ENCODE measurements around the gene GAB1. TPM values are rescaled to one million over a fixed set of nuclear protein-coding genes. Genes with fewer than 3 reads are reported as not detected.
A peak's percentile ranks its signal among the peaks of the same experiment; 100 is the strongest.

Gene GAB1
- total RNA-seq, 1 donor from 2014 or later = 5.0 TPM

- no peak overlapping the region for H3K4me3 ChIP-seq (ENCODE audit: low read depth, low read length)
- TF ChIP-seq CTCF (IDR thresholded peaks at IDR 0.05; ENCODE audit: insufficient read depth, low read length, severe bottlenecking) = no peak
- no peaks in the 10 kb centered on the region for H3K27me3 ChIP-seq (ENCODE audit: control insufficient read depth, insufficient read depth, low read length)
- no peaks in the 10 kb centered on the region for H3K36me3 ChIP-seq (ENCODE audit: control insufficient read depth, insufficient read depth, low read length)
- DNase-seq (ENCODE audit: low read depth) (peak; percentile 54), FAIRE-seq (no peak)
Measured at GRCh38 chr4:143351774-143352451, 15.2 kb downstream of the GAB1 start.

- Histone ChIP-seq H3K27me3 (ENCODE audit: control insufficient read depth, insufficient read depth, low read length) (no peaks in the 10 kb centered on the region), H3K36me3 (ENCODE audit: control insufficient read depth, insufficient read depth, low read length) (no peaks in the 10 kb centered on the region), H3K4me3 (ENCODE audit: low read depth, low read length) (no peak overlapping the region)
- DNase-seq (ENCODE audit: low read depth) = no peak
- FAIRE-seq = no peak
- no peak for TF ChIP-seq CTCF (IDR thresholded peaks at IDR 0.05; ENCODE audit: insufficient read depth, low read length, severe bottlenecking)
Measured at GRCh38 chr4:143352720-143353119, 16.0 kb downstream of the GAB1 start.

- no peak overlapping the region for H3K4me3 ChIP-seq (ENCODE audit: low read depth, low read length)
- no peak for DNase-seq (ENCODE audit: low read depth)
- no peak for TF ChIP-seq CTCF (IDR thresholded peaks at IDR 0.05; ENCODE audit: insufficient read depth, low read length, severe bottlenecking)
- no peak for FAIRE-seq
- no peaks in the 10 kb centered on the region for H3K27me3 ChIP-seq (ENCODE audit: control insufficient read depth, insufficient read depth, low read length)
- no peaks in the 10 kb centered on the region for H3K36me3 ChIP-seq (ENCODE audit: control insufficient read depth, insufficient read depth, low read length)
Measured at GRCh38 chr4:143353797-143354196, 17.1 kb downstream of the GAB1 start.

- Histone ChIP-seq H3K27me3 (ENCODE audit: control insufficient read depth, insufficient read depth, low read length) (no peaks in the 10 kb centered on the region), H3K36me3 (ENCODE audit: control insufficient read depth, insufficient read depth, low read length) (no peaks in the 10 kb centered on the region), H3K4me3 (ENCODE audit: low read depth, low read length) (no peak overlapping the region)
- no peak for FAIRE-seq
- no peak for DNase-seq (ENCODE audit: low read depth)
- TF ChIP-seq CTCF (IDR thresholded peaks at IDR 0.05; ENCODE audit: insufficient read depth, low read length, severe bottlenecking) = no peak
Measured at GRCh38 chr4:143354990-143355389, 18.3 kb downstream of the GAB1 start.

GRCh38 chr4:143355540-143356217 lies 19.0 kb downstream of the GAB1 start:
- no peak for TF ChIP-seq CTCF (IDR thresholded peaks at IDR 0.05; ENCODE audit: insufficient read depth, low read length, severe bottlenecking)
- FAIRE-seq (peak; percentile 58), DNase-seq (ENCODE audit: low read depth) (peak; percentile 94)
- no peaks in the 10 kb centered on the region for H3K27me3 ChIP-seq (ENCODE audit: control insufficient read depth, insufficient read depth, low read length)
- H3K4me3 ChIP-seq (ENCODE audit: low read depth, low read length) = no peak overlapping the region
- H3K36me3 ChIP-seq (ENCODE audit: control insufficient read depth, insufficient read depth, low read length) = no peaks in the 10 kb centered on the region

Measured in bronchial epithelial cell (primary cell).